DND-41 (cell line): ENCODE data around the gene DNASE1L3.

Experiments used
- EZH2 ChIP-seq: IDR thresholded peaks from 3 replicates; pipeline ENCODE4 v1.6.1; 2012; ENCODE audit warnings: borderline replicate concordance, low read depth, mild to moderate bottlenecking, moderate library complexity, low read length, inconsistent platforms; ENCODE audit not compliant: severe bottlenecking
- TF ChIP-seq, protein P1 (sequence below): IDR thresholded peaks from 2 replicates; pipeline ENCODE4 v1.5.1; 2012; ENCODE audit warnings: borderline replicate concordance, low read length, moderate library complexity, mild to moderate bottlenecking; ENCODE audit not compliant: poor library complexity, severe bottlenecking; ENCODE audit errors: extremely low read depth

DNA sequence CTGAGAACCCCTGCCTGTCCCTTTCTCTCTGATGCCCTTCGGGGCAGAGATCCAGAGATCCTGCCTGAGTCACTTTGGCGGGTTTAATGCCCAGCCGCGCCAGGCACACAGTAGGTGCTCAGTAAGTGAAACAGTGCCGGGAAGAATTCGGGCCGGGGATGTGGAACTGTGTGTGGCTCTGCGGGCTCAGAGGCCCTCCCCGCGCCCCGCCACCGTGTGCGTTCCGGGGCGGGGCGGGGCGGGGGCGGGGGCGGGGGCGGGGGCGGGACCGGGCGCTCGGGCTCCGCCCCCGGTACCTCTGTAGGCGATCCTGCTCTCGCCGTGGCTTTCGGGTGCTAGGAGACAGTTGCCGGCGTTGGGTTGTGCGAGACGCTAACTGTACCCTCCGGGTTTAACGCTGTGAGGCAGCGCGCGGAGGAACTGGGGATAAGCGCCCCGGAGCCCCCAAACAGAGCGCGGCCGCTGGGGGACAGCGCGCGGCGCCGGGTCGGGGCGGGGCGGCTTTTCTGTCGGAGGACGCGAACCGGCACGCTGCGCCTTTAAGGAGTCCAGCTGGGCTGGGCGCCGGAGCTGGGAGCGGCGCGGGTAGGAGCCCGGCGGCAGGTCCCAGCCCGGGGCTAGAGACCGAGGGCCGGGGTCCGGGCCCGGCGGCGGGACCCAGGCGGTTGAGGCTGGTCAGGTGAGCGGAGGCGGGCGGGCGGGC, 26.6 kb upstream of the DNASE1L3 start, which contains the start of gene ABHD6:
- TF ChIP-seq, protein P1, sequence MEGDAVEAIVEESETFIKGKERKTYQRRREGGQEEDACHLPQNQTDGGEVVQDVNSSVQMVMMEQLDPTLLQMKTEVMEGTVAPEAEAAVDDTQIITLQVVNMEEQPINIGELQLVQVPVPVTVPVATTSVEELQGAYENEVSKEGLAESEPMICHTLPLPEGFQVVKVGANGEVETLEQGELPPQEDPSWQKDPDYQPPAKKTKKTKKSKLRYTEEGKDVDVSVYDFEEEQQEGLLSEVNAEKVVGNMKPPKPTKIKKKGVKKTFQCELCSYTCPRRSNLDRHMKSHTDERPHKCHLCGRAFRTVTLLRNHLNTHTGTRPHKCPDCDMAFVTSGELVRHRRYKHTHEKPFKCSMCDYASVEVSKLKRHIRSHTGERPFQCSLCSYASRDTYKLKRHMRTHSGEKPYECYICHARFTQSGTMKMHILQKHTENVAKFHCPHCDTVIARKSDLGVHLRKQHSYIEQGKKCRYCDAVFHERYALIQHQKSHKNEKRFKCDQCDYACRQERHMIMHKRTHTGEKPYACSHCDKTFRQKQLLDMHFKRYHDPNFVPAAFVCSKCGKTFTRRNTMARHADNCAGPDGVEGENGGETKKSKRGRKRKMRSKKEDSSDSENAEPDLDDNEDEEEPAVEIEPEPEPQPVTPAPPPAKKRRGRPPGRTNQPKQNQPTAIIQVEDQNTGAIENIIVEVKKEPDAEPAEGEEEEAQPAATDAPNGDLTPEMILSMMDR, result peak; percentile 45
- no peak for TF ChIP-seq EZH2
